Activated CD4-positive, alpha-beta memory T cell treated with anti-CD3 and anti-CD28 coated beads for 36 hours (primary cell): ENCODE results near the gene FAM161A. TPM values are rescaled to one million over a fixed set of nuclear protein-coding genes. Genes with fewer than 3 reads are reported as not detected.

Experiments
- total RNA-seq, 2 experiments: library from RNA; stranded (reverse); gene quantifications; one replicate each; pipeline ENCODE4 v1.2.3, GENCODE V29; 2021

The FAM161A gene
- total RNA-seq, 2 experiments from 2014 or later = 5.5 to 7.0 TPM

Other genes with a start within 250 kb of the FAM161A start
- 100 to 1,000 TPM; 345 to 352 TPM for gene CCT4, start 34.6 kb upstream of the FAM161A start, total RNA-seq
- gene COMMD1, start 51.6 kb upstream of the FAM161A start, total RNA-seq = 10 to 100 TPM; 33.0 to 33.8 TPM